COLO668 (cell line): ENCODE measurements around the gene PPP1R36.
A peak's percentile ranks its signal among the peaks of the same experiment; 100 is the strongest.
"Not testable (repeated sequence)": the region's sequence is repeated elsewhere in the genome, so short reads cannot be mapped to it uniquely, and the experiment has no call there.

ENCODE experiments used
- DNase-seq: peaks from one replicate; lab custom pipeline; 2025; ENCODE audit not compliant: unreplicated experiment; lab: John Stamatoyannopoulos, UW

PPP1R36 gene

GRCh38 chr14:64611358-64612020 lies 61.7 kb downstream of the PPP1R36 start:
- DNase-seq = no peak

- no peak for DNase-seq
These were observed 62.2 kb downstream of the PPP1R36 start for GRCh38 chr14:64612021-64612380.

- no peak for DNase-seq
These were observed 63.4 kb downstream of the PPP1R36 start for GRCh38 chr14:64612971-64613666.

GRCh38 chr14:64614166-64614565 lies 64.4 kb downstream of the PPP1R36 start:
- no peak for DNase-seq

- no peak for DNase-seq
These were observed 65.1 kb downstream of the PPP1R36 start for GRCh38 chr14:64614805-64615391.

GRCh38 chr14:64617872-64618408 lies 68.2 kb downstream of the PPP1R36 start:
- not testable (repeated sequence) for DNase-seq

GRCh38 chr14:64620910-64621309 lies 71.1 kb downstream of the PPP1R36 start:
- no peak for DNase-seq

- no peak for DNase-seq
These were observed 73.9 kb downstream of the PPP1R36 start for GRCh38 chr14:64623554-64624165.

- no peak for DNase-seq
These were observed 75.8 kb downstream of the PPP1R36 start for GRCh38 chr14:64625386-64626232.

- DNase-seq = no peak
These were observed 79.2 kb downstream of the PPP1R36 start for GRCh38 chr14:64628940-64629408.

- DNase-seq = no peak
These were observed 81.0 kb downstream of the PPP1R36 start for GRCh38 chr14:64630778-64631177.

- not testable (repeated sequence) for DNase-seq
These were observed 81.5 kb downstream of the PPP1R36 start for GRCh38 chr14:64631222-64631621.

- DNase-seq = no peak
These were observed 82.3 kb downstream of the PPP1R36 start for GRCh38 chr14:64632056-64632455.

- no peak for DNase-seq
These were observed 84.8 kb downstream of the PPP1R36 start for GRCh38 chr14:64634558-64634957.

GRCh38 chr14:64636208-64636979 lies 86.6 kb downstream of the PPP1R36 start:
- DNase-seq = peak; percentile 79

- no peak for DNase-seq
These were observed 87.2 kb downstream of the PPP1R36 start for GRCh38 chr14:64636980-64637429.

- no peak for DNase-seq
These were observed 88.1 kb downstream of the PPP1R36 start for GRCh38 chr14:64637735-64638473.

GRCh38 chr14:64638625-64639024 lies 88.9 kb downstream of the PPP1R36 start:
- no peak for DNase-seq
